ENCODE data around the gene CDK5. TPM values are rescaled to one million over a fixed set of nuclear protein-coding genes. Genes with fewer than 3 reads are reported as not detected.

Gene CDK5
- total and polyA plus RNA-seq, 9 of the 15 experiments (the other 6 are each of a cell fraction or from before 2014, with no cell fraction given): 3.2 to 38.0 (median 27.5) TPM

DNA sequence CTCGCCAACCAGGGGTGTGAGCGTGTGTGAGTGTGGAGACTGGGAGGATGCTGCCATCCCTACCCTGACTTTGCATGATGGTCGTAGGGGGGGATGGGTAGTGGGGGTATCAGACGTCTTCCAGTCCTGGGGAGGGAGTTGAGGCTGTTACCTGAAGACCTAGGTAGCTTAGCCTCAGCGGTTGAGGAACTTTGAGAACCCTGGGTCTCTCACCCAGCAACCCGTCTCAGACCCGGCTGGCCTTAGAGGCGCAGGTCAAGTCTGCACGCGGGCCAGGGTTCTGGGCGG lies 4.4 kb upstream of the CDK5 start (continued):
- TF ChIP-seq KDM5B (IDR thresholded peaks at IDR 0.05; ENCODE audit: insufficient replicate concordance, low read depth, low read length) (peak; percentile 63), SETDB1 (IDR thresholded peaks at IDR 0.05; ENCODE audit: low read length) (no peak), ZNF778 (CRISPR knock-in tag; IDR thresholded peaks at IDR 0.05) (no peak), RB1 (IDR thresholded peaks at IDR 0.05; ENCODE audit: low read depth) (no peak), SP2 (IDR thresholded peaks at IDR 0.05; ENCODE audit: extremely low read depth, low read depth, low read length, poor library complexity, severe bottlenecking) (no peak), ZNF436 (CRISPR knock-in tag; IDR thresholded peaks at IDR 0.05) (no peak), ZNF232 (CRISPR knock-in tag; IDR thresholded peaks at IDR 0.05) (no peak), NR4A1 (CRISPR knock-in tag; IDR thresholded peaks at IDR 0.05) (no peak), NR4A1 (tag; IDR thresholded peaks at IDR 0.05) (no peak), MCM5 (IDR thresholded peaks at IDR 0.05; ENCODE audit: low read depth) (no peak), ZNF217 (CRISPR knock-in tag; IDR thresholded peaks at IDR 0.05) (no peak), NR2C2 (CRISPR knock-in tag; IDR thresholded peaks at IDR 0.05) (no peak), NR2C2 (tag; IDR thresholded peaks at IDR 0.05) (0 out of 2 replicates have a peak, but pooled peaks have one; percentile 2), RHOXF2B (CRISPR knock-in tag; conservative IDR thresholded peaks at IDR 0.05) (no peak), TEAD1 (CRISPR knock-in tag; IDR thresholded peaks at IDR 0.05) (no peak), RAD21 (CRISPR knock-in tag; conservative IDR thresholded peaks at IDR 0.05 in 1 of 2, IDR thresholded peaks at IDR 0.05 in 1 of 2) (no peak; a peak in 1 of 4 replicates), SMC3 (conservative IDR thresholded peaks at IDR 0.05; ENCODE audit: insufficient read depth, low read depth, low read length) (peak; percentile 2; the same call in 1 of the 2 replicates), FOXA3 (CRISPR knock-in tag; conservative IDR thresholded peaks at IDR 0.05 in 1 of 2, IDR thresholded peaks at IDR 0.05 in 1 of 2) (no peak), NELFE (IDR thresholded peaks at IDR 0.05; ENCODE audit: insufficient read depth, insufficient read length) (no peak), ZNF239 (CRISPR knock-in tag; IDR thresholded peaks at IDR 0.05) (no peak), POLR2B (IDR thresholded peaks at IDR 0.05; ENCODE audit: low read depth, partially characterized antibody) (no peak), NBN (IDR thresholded peaks at IDR 0.05; ENCODE audit: low read depth) (no peak), CBX3 (IDR thresholded peaks at IDR 0.05; ENCODE audit: borderline replicate concordance in 1 of 2, low read length in 2 of 2) (0 out of 3 replicates have a peak, but pooled peaks of 1 of the 2 experiments have one; percentile 11), CREB1 (IDR thresholded peaks at IDR 0.05) (no peak), CREB1 (CRISPR knock-in tag; IDR thresholded peaks at IDR 0.05) (peak; percentile 57; the same call in 1 of the 2 replicates), NEUROD1 (IDR thresholded peaks at IDR 0.05; ENCODE audit: borderline replicate concordance, low read depth, low read length, partially characterized antibody) (no peak), ZNF324 (CRISPR knock-in tag; IDR thresholded peaks at IDR 0.05) (no peak), FOXA1 (IDR thresholded peaks at IDR 0.05; ENCODE audit: borderline replicate concordance) (no peak)
- TF ChIP-seq, protein P1, sequence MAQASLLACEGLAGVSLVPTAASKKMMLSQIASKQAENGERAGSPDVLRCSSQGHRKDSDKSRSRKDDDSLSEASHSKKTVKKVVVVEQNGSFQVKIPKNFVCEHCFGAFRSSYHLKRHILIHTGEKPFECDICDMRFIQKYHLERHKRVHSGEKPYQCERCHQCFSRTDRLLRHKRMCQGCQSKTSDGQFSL (CRISPR knock-in tag; IDR thresholded peaks at IDR 0.05): no peak
- TF ChIP-seq, protein P1 (tag; IDR thresholded peaks at IDR 0.05): no peak
- TF ChIP-seq, protein P2, sequence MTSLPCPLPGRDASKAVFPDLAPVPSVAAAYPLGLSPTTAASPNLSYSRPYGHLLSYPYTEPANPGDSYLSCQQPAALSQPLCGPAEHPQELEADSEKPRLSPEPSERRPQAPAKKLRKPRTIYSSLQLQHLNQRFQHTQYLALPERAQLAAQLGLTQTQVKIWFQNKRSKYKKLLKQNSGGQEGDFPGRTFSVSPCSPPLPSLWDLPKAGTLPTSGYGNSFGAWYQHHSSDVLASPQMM (CRISPR knock-in tag; IDR thresholded peaks at IDR 0.05): no peak
- TF ChIP-seq, protein P3, sequence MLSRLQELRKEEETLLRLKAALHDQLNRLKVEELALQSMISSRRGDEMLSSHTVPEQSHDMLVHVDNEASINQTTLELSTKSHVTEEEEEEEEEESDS (CRISPR knock-in tag; IDR thresholded peaks at IDR 0.05): no peak

Data from K562 (cell line).